Bronchial smooth muscle cell (primary cell): ENCODE measurements around the gene PTX4. TPM values are rescaled to one million over a fixed set of nuclear protein-coding genes. Genes with fewer than 3 reads are reported as not detected.

Experiments
- total RNA-seq: library from RNA; depleted of rRNA; stranded (reverse); fragments of >200 nt; gene quantifications from 2 replicates; pipeline ENCODE4 v1.2.1, GENCODE V29; 2014

PTX4 gene
- total RNA-seq, result not detected in 2 replicates

GRCh38 chr16:1488619-1489018 is at the start of gene PTX4:
TSS of gene PTX4 (minus strand) at chr16:1488944. CDS start at chr16:1488909, 35 bp downstream.

GRCh38 chr16:1533443-1533951 is 44.8 kb upstream of the PTX4 start, which contains the start of gene TMEM204:
TSS of gene TMEM204 (plus strand) at chr16:1533666. CDS start at chr16:1534276, 610 bp downstream.

GRCh38 chr16:1492923-1493745 is 4.4 kb upstream of the PTX4 start, which contains the start of gene TELO2:
TSS of gene TELO2 (plus strand) at chr16:1493360. CDS start at chr16:1494282, 922 bp downstream.

GRCh38 chr16:1474796-1475551 is 13.8 kb downstream of the PTX4 start, which contains the start of gene CLCN7:
TSS of gene CLCN7 (minus strand) at chr16:1475028. CDS start at chr16:1474974, 54 bp downstream.

GRCh38 chr16:1443980-1444729 is 44.6 kb downstream of the PTX4 start, which contains the start of gene CCDC154:
TSS of gene CCDC154 (minus strand) at chr16:1444556. CDS start at chr16:1444322, 234 bp downstream.

Other genes with a start within 250 kb of the PTX4 start
- not detected in 2 replicates for gene TPSAB1, start 248.2 kb downstream of the PTX4 start, total RNA-seq
- gene TPSD1, start 232.9 kb downstream of the PTX4 start, total RNA-seq, result not detected in 2 replicates
- 35.6 and 35.7 TPM in 2 replicates for gene UBE2I, start 179.3 kb downstream of the PTX4 start, total RNA-seq
- 0.32 and 0.34 TPM in 2 replicates for gene BAIAP3, start 155.3 kb downstream of the PTX4 start, total RNA-seq
- gene TSR3, start 137.1 kb downstream of the PTX4 start, total RNA-seq, result 48.5 and 67.5 TPM in 2 replicates
- 45.9 and 58.0 TPM in 2 replicates for gene GNPTG, start 137.0 kb downstream of the PTX4 start, total RNA-seq
- gene UNKL, start 74.2 kb downstream of the PTX4 start, total RNA-seq, result 5.2 and 7.2 TPM in 2 replicates
- gene UQCC4, start 68.2 kb downstream of the PTX4 start, total RNA-seq, result 12.6 and 18.4 TPM in 2 replicates
- gene PERCC1, start 57.9 kb downstream of the PTX4 start, total RNA-seq, result not detected in 2 replicates
- 0.32 and 0.43 TPM in 2 replicates for gene CCDC154, start 44.4 kb downstream of the PTX4 start, total RNA-seq
- 58.9 and 65.9 TPM in 2 replicates for gene CLCN7, start 13.9 kb downstream of the PTX4 start, total RNA-seq
- gene TELO2, start 4.4 kb upstream of the PTX4 start, total RNA-seq, result 9.5 and 9.7 TPM in 2 replicates
- gene TMEM204, start 44.7 kb upstream of the PTX4 start, total RNA-seq, result 4.6 and 12.3 TPM in 2 replicates
- 40.7 and 63.3 TPM in 2 replicates for gene IFT140, start 123.1 kb upstream of the PTX4 start, total RNA-seq
- 4.3 and 6.4 TPM in 2 replicates for gene CRAMP1, start 123.4 kb upstream of the PTX4 start, total RNA-seq
- 7.3 and 12.8 TPM in 2 replicates for gene JPT2, start 189.3 kb upstream of the PTX4 start, total RNA-seq
- gene MAPK8IP3, start 217.3 kb upstream of the PTX4 start, total RNA-seq, result 47.4 and 52.1 TPM in 2 replicates